ENCODE data around the gene CCDC102B. TPM values are rescaled to one million over a fixed set of nuclear protein-coding genes. Genes with fewer than 3 reads are reported as not detected.

Gene CCDC102B
- total and polyA plus RNA-seq, 4 donors = 7.1 to 78.8 (median 19.9) TPM

DNA sequence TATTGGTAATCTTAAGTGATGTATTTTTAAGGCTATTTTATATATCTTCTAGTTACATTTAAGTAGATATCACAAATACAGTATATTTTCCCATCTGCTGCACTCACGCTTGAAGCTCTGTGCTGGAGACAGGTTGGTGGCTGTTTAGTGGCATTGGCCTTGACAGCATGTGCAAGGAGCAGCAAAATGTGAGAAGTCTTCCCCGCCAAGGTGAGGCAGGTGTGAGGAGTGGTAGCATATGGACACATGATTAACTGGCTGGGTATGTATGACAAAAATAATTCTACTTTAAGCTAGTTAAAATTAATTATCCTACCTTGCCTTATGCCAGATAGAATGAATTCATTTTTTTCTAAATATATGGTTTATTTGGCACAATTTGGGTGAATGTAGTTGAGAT lies 117.2 kb downstream of the CCDC102B start:
- no peak overlapping the region for H3K9ac ChIP-seq (ENCODE audit: insufficient read depth in 1 of 2, low read length in 2 of 2)
- H3K4me3 ChIP-seq = no peak overlapping the region
- H3K36me3 ChIP-seq (ENCODE audit: control insufficient read depth in 4 of 4, insufficient read depth in 4 of 4, low read length in 4 of 4) = no peaks in the 10 kb centered on the region
- no peaks in the 10 kb centered on the region for H3K27me3 ChIP-seq (ENCODE audit: control insufficient read depth in 3 of 3, insufficient read depth in 3 of 3, low read length in 2 of 3)
- no peak overlapping the region for H3K27ac ChIP-seq (ENCODE audit: low read depth in 1 of 2, low read length in 1 of 2)
- DNase-seq = no peak
- ATAC-seq (ENCODE audit: insufficient read depth, low FRiP score) = no peak
- 92 to 96% methylated on average over 2 of the region's 2 CpGs for WGBS, 2 donors
- H3K9me3 ChIP-seq (ENCODE audit: control insufficient read depth in 4 of 4, insufficient read depth in 3 of 4, low read length in 3 of 4) = peaks cover 0 to 2% (median 0%) of the 10 kb centered on the region in 4 donors
- TF ChIP-seq, protein P1, sequence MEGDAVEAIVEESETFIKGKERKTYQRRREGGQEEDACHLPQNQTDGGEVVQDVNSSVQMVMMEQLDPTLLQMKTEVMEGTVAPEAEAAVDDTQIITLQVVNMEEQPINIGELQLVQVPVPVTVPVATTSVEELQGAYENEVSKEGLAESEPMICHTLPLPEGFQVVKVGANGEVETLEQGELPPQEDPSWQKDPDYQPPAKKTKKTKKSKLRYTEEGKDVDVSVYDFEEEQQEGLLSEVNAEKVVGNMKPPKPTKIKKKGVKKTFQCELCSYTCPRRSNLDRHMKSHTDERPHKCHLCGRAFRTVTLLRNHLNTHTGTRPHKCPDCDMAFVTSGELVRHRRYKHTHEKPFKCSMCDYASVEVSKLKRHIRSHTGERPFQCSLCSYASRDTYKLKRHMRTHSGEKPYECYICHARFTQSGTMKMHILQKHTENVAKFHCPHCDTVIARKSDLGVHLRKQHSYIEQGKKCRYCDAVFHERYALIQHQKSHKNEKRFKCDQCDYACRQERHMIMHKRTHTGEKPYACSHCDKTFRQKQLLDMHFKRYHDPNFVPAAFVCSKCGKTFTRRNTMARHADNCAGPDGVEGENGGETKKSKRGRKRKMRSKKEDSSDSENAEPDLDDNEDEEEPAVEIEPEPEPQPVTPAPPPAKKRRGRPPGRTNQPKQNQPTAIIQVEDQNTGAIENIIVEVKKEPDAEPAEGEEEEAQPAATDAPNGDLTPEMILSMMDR (IDR thresholded peaks at IDR 0.05; ENCODE audit: control extremely low read depth, extremely low read depth) = no peak
- H3K4me1 ChIP-seq (ENCODE audit: control insufficient read depth in 5 of 5, insufficient read depth in 5 of 5, low read length in 5 of 5) = no peaks in the 10 kb centered on the region

DNA sequence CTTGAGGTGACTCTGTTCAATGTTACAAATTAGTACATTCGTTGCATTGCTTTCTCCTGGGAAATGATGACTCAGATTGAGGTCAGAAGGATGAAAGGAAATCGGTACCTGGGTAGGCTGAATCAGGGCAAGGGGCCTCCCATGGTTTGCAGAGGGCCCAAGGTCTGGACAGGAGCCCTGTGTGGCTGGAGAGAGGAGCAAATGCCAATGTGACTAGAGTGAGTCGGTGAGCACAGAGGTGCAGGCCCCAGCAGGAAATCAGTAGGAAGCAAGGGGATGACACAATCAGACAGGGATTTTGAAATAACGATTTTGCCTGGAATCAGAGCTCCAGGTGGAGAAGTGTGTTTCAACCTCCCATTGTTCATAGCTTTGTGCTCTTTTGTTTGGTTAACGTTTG lies 118.9 kb downstream of the CCDC102B start:
- no peaks in the 10 kb centered on the region for H3K36me3 ChIP-seq (ENCODE audit: control insufficient read depth in 4 of 4, insufficient read depth in 4 of 4, low read length in 4 of 4)
- H3K4me1 ChIP-seq (ENCODE audit: control insufficient read depth in 5 of 5, insufficient read depth in 5 of 5, low read length in 5 of 5) = no peaks in the 10 kb centered on the region
- DNase-seq = no peak
- no peak overlapping the region for H3K4me3 ChIP-seq
- ATAC-seq (ENCODE audit: insufficient read depth, low FRiP score) = no peak
- 74 to 76% methylated on average over 5 of the region's 5 CpGs for WGBS, 2 donors
- no peaks in the 10 kb centered on the region for H3K27me3 ChIP-seq (ENCODE audit: control insufficient read depth in 3 of 3, insufficient read depth in 3 of 3, low read length in 2 of 3)
- no peaks in the 10 kb centered on the region for H3K9me3 ChIP-seq (ENCODE audit: control insufficient read depth in 4 of 4, insufficient read depth in 3 of 4, low read length in 3 of 4)
- no peak overlapping the region for H3K27ac ChIP-seq (ENCODE audit: low read depth in 1 of 2, low read length in 1 of 2)
- TF ChIP-seq, protein P1 (IDR thresholded peaks at IDR 0.05; ENCODE audit: control extremely low read depth, extremely low read depth) = no peak
- no peak overlapping the region for H3K9ac ChIP-seq (ENCODE audit: insufficient read depth in 1 of 2, low read length in 2 of 2)

DNA sequence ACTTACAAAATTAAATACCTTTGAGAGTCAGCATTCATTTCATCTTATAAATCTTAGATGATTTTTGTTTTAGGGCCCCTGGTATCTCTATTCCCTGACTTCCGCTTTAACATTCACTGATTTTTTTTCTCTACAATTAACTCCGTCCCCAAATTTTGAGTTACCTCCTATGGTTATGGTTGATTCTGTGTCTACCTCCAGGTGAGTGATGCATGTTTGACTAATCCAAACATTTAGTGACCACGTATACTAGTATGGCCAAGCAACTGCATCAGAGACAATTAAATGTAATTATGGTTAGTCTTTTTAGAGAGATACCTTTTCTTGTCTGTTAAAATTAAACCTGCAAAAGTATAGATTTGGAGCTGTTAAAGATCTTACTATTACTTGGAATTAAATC lies 120.3 kb downstream of the CCDC102B start:
- Histone ChIP-seq H3K9me3 (ENCODE audit: control insufficient read depth in 4 of 4, insufficient read depth in 3 of 4, low read length in 3 of 4) (no peaks in the 10 kb centered on the region), H3K27ac (ENCODE audit: low read depth in 1 of 2, low read length in 1 of 2) (no peak overlapping the region), H3K4me1 (ENCODE audit: control insufficient read depth in 5 of 5, insufficient read depth in 5 of 5, low read length in 5 of 5) (no peaks in the 10 kb centered on the region), H3K9ac (ENCODE audit: insufficient read depth in 1 of 2, low read length in 2 of 2) (no peak overlapping the region), H3K36me3 (ENCODE audit: control insufficient read depth in 4 of 4, insufficient read depth in 4 of 4, low read length in 4 of 4) (no peaks in the 10 kb centered on the region), H3K27me3 (ENCODE audit: control insufficient read depth in 3 of 3, insufficient read depth in 3 of 3, low read length in 2 of 3) (no peaks in the 10 kb centered on the region), H3K4me3 (no peak overlapping the region)
- 91 to 93% methylated on average over 3 of the region's 3 CpGs for WGBS, 2 donors
- DNase-seq (no peak), ATAC-seq (ENCODE audit: insufficient read depth, low FRiP score) (no peak)
- TF ChIP-seq, protein P1 (IDR thresholded peaks at IDR 0.05; ENCODE audit: control extremely low read depth, extremely low read depth) = no peak

DNA sequence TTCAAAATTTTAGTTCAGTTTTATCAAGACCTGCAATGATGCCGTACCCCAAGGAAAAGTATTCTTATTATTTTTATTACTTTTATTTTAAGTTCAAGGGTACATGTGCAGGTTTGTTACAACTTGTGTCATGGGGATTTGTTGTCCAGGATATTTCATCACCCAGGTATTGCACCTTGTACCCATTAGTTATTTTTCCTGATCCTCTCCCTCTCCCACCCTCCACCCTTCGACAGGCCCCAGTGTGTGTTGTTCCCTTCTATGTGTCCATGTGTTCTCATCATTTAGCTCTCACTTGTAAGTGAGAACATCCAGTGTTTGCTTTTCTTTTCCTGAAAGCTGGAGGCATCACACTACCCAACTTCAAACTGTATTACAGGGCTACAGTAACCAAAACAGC lies 122.0 kb downstream of the CCDC102B start:
- H3K27me3 ChIP-seq (ENCODE audit: control insufficient read depth in 3 of 3, insufficient read depth in 3 of 3, low read length in 2 of 3) = no peaks in the 10 kb centered on the region
- DNase-seq = no peak
- WGBS, 2 donors = 90% methylated on average over 2 of the region's 2 CpGs
- no peak for ATAC-seq (ENCODE audit: insufficient read depth, low FRiP score)
- H3K9ac ChIP-seq (ENCODE audit: insufficient read depth in 1 of 2, low read length in 2 of 2) = no peak overlapping the region
- TF ChIP-seq, protein P1 (IDR thresholded peaks at IDR 0.05; ENCODE audit: control extremely low read depth, extremely low read depth) = no peak
- H3K4me1 ChIP-seq (ENCODE audit: control insufficient read depth in 5 of 5, insufficient read depth in 5 of 5, low read length in 5 of 5) = no peaks in the 10 kb centered on the region
- no peak overlapping the region for H3K27ac ChIP-seq (ENCODE audit: low read depth in 1 of 2, low read length in 1 of 2)
- H3K9me3 ChIP-seq (ENCODE audit: control insufficient read depth in 4 of 4, insufficient read depth in 3 of 4, low read length in 3 of 4) = no peaks in the 10 kb centered on the region
- H3K36me3 ChIP-seq (ENCODE audit: control insufficient read depth in 4 of 4, insufficient read depth in 4 of 4, low read length in 4 of 4) = no peaks in the 10 kb centered on the region
- no peak overlapping the region for H3K4me3 ChIP-seq
